PC-3 (cell line): ENCODE results near the gene PLXNA3. TPM values are rescaled to one million over a fixed set of nuclear protein-coding genes. Genes with fewer than 3 reads are reported as not detected.

Experiments used
- ATAC-seq: fragments of 200-7000 bp; cut with Tn5 transposase; 2 replicates; pipeline ENCODE4 v1.9.1; 2020; ENCODE audit warnings: mild to moderate bottlenecking, moderate library complexity
- Bru-seq: library from RNA; stranded (reverse); fragments of 400-500 nt; gene quantifications from one replicate; lab custom pipeline; 2021; lab: Mats Ljungman, UMichigan
- BruChase-seq, 2 experiments: library from RNA; stranded (reverse); fragments of 400-500 nt; gene quantifications; one replicate each; lab custom pipeline; 2021; lab: Mats Ljungman, UMichigan
- BruUV-seq: library from RNA; stranded (reverse); fragments of 400-500 nt; replicated peaks from 2 replicates; lab custom pipeline; 2021; lab: Mats Ljungman, UMichigan
- CTCF ChIA-PET: fragments of 300-600 bp; sonication (Branson Sonifier 250); formaldehyde crosslinking; loops from one replicate; lab custom pipeline; 2022; ENCODE audit warnings: antibody characterized with exemption; lab: Charles Lee
- POLR2A ChIA-PET: fragments of 300-600 bp; sonication (Branson Sonifier 250); formaldehyde crosslinking; loops from one replicate; lab custom pipeline; 2022; ENCODE audit warnings: antibody characterized with exemption; ENCODE audit not compliant: unreplicated experiment; lab: Charles Lee
- DNase-seq: peaks from one replicate; pipeline ENCODE4 v3.0.0-alpha.2; 2015
- H2AFZ ChIP-seq: fragments of 300-600 bp; sonication (generic); 2 replicates; pipeline ENCODE4 v1.6.0; 2016; ENCODE audit warnings: antibody characterized with exemption, low read length
- H3F3A ChIP-seq: fragments of 300-600 bp; sonication (generic); one replicate; pipeline ENCODE4 v1.6.0; 2017; ENCODE audit warnings: antibody characterized with exemption, low read length, control low read depth, mild to moderate bottlenecking; ENCODE audit not compliant: unreplicated experiment
- H3K27ac ChIP-seq: fragments of 300-600 bp; sonication (generic); 2 replicates; pipeline ENCODE4 v1.5.1; 2016; ENCODE audit warnings: mild to moderate bottlenecking, low read length
- H3K27me3 ChIP-seq: fragments of 300-600 bp; sonication (generic); 2 replicates; pipeline ENCODE4 v1.6.1; 2016; ENCODE audit warnings: low read length, mixed read lengths
- H3K36me3 ChIP-seq: fragments of 300-600 bp; sonication (generic); 2 replicates; pipeline ENCODE4 v1.6.1; 2016; ENCODE audit warnings: low read depth, mixed run types, low read length, mixed read lengths
- H3K4me1 ChIP-seq: fragments of 300-600 bp; sonication (generic); 2 replicates; pipeline ENCODE4 v1.5.1; 2016; ENCODE audit warnings: low read length; ENCODE audit not compliant: insufficient read depth
- H3K4me2 ChIP-seq: fragments of 300-600 bp; sonication (generic); 2 replicates; pipeline ENCODE4 v1.6.0; 2016; ENCODE audit warnings: low read length
- H3K4me3 ChIP-seq: fragments of 300-600 bp; sonication (generic); 2 replicates; pipeline ENCODE4 v1.5.1; 2016; ENCODE audit warnings: mild to moderate bottlenecking, low read length, mixed read lengths
- H3K79me2 ChIP-seq: fragments of 300-600 bp; sonication (generic); 2 replicates; pipeline ENCODE4 v1.6.1; 2017; ENCODE audit warnings: low read length, mixed read lengths
- H3K9ac ChIP-seq: fragments of 300-600 bp; sonication (generic); 2 replicates; pipeline ENCODE4 v1.6.0; 2016; ENCODE audit warnings: mild to moderate bottlenecking, low read length
- H3K9me2 ChIP-seq: fragments of 300-600 bp; sonication (generic); replicated peaks from 2 replicates; pipeline ENCODE4 v1.6.1; 2016; ENCODE audit warnings: mixed run types, low read length, mixed read lengths
- H3K9me3 ChIP-seq: fragments of 300-600 bp; sonication (generic); 2 replicates; pipeline ENCODE4 v1.6.1; 2016; ENCODE audit warnings: low read length, mixed read lengths
- H4K20me1 ChIP-seq: fragments of 300-600 bp; sonication (generic); 2 replicates; pipeline ENCODE4 v1.6.1; 2016; ENCODE audit warnings: low read length, mixed read lengths
- EZH2 ChIP-seq: fragments of 300-600 bp; sonication (generic); IDR thresholded peaks from one replicate; pipeline ENCODE4 v1.6.1; 2017; ENCODE audit warnings: antibody characterized with exemption, mild to moderate bottlenecking, low read length; ENCODE audit not compliant: unreplicated experiment
- EZH2phosphoT487 ChIP-seq: fragments of 300-600 bp; sonication (generic); IDR thresholded peaks from 2 replicates; pipeline ENCODE4 v1.6.1; 2018; ENCODE audit warnings: mild to moderate bottlenecking, antibody characterized with exemption, low read length, borderline replicate concordance
- intact Hi-C: fragments of 100-400 bp; cut with micrococcal nuclease; formaldehyde crosslinking; loops from 2 replicates; pipeline ENCODE4 v1.9.0; 2023
- long read RNA-seq: library from polyadenylated mRNA; unstranded; transcript quantifications from one replicate; pipeline ENCODE4 v2.0.0, GENCODE V29; 2021; ENCODE audit not compliant: unreplicated experiment
- total RNA-seq: library from RNA; depleted of rRNA; stranded (reverse); fragments of >200 nt; gene quantifications from 2 replicates; pipeline ENCODE4 v1.2.3, GENCODE V29; 2014; rRNA removed
- TF ChIP-seq, protein P1 (sequence below): fragments of 300-600 bp; sonication (generic); conservative IDR thresholded peaks from 2 replicates; pipeline ENCODE4 v1.5.1; 2017; ENCODE audit warnings: antibody characterized with exemption, low read depth, mild to moderate bottlenecking, low read length

Gene PLXNA3
- total RNA-seq (5.3 and 21.8 TPM in 2 replicates), Bru-seq, nascent RNA (percentile 63 among the genes with signal in this experiment), BruChase-seq, experiment 1, labeled RNA remaining after a 6-hour chase (percentile 94 among the genes with signal in this experiment), BruChase-seq, experiment 2, labeled RNA remaining after a 2-hour chase (percentile 82 among the genes with signal in this experiment)
- long read RNA-seq, full-length matches to known transcripts = 2 of 78 reads
- long read RNA-seq, partial matches to known transcripts = 57 of 78 reads
- long read RNA-seq, other reads (novel, unspliced or antisense) = 19 of 78 reads

DNA sequence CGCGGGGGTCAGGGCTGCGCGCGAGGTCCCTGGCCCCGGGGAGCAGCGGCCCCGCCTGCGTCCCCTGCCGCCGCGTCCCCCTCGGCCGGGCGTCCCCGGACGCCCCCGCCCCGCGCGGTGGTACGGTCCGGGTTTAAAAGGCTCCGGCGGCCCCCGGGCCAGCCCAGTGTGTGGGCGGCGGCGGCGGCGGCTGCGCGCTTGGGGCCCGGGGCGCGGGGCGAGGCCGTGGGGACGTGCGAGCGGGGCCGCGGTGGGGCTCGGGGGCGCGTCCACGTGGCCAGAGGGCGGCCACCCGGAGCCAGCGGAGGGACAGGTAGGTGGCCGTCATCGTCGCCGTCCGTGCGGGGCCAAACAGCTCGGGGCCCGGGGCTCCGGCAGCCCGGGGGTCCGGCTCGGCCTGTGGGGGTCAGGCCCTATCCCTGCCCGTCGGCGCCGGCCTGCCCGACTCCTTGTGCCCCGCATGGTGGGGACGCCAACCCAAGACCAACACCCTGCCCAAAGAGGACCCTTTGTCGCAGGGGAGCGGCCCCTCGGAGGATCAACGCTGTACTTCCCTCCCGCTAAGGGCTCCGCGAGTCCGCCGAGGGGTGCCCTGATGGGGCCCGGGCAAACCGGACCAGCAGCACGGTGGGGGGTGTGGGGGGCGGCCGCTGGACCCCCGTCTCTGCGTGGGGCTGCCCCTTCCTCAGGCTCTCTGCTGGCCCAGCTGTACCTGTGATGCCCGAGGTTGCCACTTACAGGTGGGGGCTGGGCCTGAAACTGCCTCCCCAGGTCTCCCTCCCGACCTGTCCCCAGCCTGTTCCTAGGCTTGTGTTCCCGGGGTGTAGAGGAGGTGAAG is at the start of gene PLXNA3:
TSS of gene PLXNA3 (plus strand) at position 166 of the 838 bp plus-strand sequence. CDS start 1,903 bp downstream, outside the sequence.
- CTCF ChIA-PET = interaction anchor here (0.6 kb wide), 1 partner anchor 33 kb away, joined by 3 read pairs; no protein-coding TSS in a partner anchor
- POLR2A ChIA-PET = interaction anchor here (0.6 to 0.8 kb wide), 3 partner anchors 24 to 78 kb away, joined by 4 to 11 read pairs (median 6); partner anchors contain the start of gene ATP6AP1
- H3K9me2 ChIP-seq = no peaks in the 10 kb centered on the region
- H3F3A ChIP-seq = no peaks in the 10 kb centered on the region
- peak within 1 kb of the TSS; percentile 82 for H3K4me3 ChIP-seq
- ATAC-seq = peak; percentile 64
- H3K27ac ChIP-seq = no peak within 1 kb of the TSS
- H3K4me2 ChIP-seq = peak within 1 kb of the TSS; percentile 96
- peak within 1 kb of the TSS; percentile 70 for H2AFZ ChIP-seq
- TSS peak; percentile 37 for BruUV-seq
- H3K4me1 ChIP-seq = no peaks in the 10 kb centered on the region
- H3K27me3 ChIP-seq = no peaks in the 10 kb centered on the region
- intact Hi-C loops = loop anchor here (10.0 kb wide), 1 partner anchor 64 kb away; the partner anchor contains the start of gene RPL10
- peak; percentile 46 for DNase-seq
- H3K9ac ChIP-seq = peak within 1 kb of the TSS; percentile 61
- H3K9me3 ChIP-seq = no peaks in the 10 kb centered on the region
- H4K20me1 ChIP-seq = no peaks in the 10 kb centered on the region
- H3K79me2 ChIP-seq = peaks cover 17% of the 10 kb centered on the region
- TF ChIP-seq EZH2phosphoT487 (no peak), EZH2 (no peak)
- TF ChIP-seq, protein P1, sequence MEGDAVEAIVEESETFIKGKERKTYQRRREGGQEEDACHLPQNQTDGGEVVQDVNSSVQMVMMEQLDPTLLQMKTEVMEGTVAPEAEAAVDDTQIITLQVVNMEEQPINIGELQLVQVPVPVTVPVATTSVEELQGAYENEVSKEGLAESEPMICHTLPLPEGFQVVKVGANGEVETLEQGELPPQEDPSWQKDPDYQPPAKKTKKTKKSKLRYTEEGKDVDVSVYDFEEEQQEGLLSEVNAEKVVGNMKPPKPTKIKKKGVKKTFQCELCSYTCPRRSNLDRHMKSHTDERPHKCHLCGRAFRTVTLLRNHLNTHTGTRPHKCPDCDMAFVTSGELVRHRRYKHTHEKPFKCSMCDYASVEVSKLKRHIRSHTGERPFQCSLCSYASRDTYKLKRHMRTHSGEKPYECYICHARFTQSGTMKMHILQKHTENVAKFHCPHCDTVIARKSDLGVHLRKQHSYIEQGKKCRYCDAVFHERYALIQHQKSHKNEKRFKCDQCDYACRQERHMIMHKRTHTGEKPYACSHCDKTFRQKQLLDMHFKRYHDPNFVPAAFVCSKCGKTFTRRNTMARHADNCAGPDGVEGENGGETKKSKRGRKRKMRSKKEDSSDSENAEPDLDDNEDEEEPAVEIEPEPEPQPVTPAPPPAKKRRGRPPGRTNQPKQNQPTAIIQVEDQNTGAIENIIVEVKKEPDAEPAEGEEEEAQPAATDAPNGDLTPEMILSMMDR = no peak
- no peaks in the 10 kb centered on the region for H3K36me3 ChIP-seq

DNA sequence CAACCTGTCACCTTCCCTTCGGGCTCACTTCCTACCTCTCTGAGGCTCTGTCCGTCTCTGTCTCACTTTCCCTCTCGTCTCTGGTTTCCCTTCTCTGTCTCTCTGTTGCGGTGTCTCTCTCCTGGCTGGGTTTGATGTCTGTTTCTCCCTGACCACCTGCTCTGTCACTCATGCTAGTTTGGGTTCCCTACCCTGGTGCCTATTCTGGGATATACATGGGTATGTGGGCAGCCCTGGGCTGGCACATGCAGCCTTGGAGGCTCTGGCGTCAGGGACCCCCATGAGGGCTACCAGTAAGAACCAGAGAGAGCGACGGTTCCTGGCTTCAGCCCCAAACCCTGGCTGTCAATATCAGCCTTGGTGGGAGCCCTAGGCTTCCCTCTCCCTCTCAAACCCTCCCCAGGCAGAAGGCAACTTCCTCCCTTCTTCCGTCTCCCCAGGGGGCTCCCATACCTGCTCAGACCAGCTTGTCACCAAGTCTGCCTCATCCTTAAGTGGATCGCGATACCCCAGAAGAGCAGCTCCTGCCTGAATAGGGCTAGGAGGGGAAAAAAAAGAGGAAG is 49.3 kb upstream of the PLXNA3 start:
- Histone ChIP-seq H3K4me1 (peaks cover 26% of the 10 kb centered on the region), H3K4me2 (peak overlapping the region; percentile 96), H2AFZ (peak overlapping the region; percentile 50), H3K27ac (peak overlapping the region; percentile 62), H3K9me2 (no peaks in the 10 kb centered on the region), H3K9ac (peak overlapping the region; percentile 79), H3K9me3 (no peaks in the 10 kb centered on the region), H4K20me1 (no peaks in the 10 kb centered on the region), H3K27me3 (no peaks in the 10 kb centered on the region), H3K79me2 (peaks cover 24% of the 10 kb centered on the region), H3F3A (no peaks in the 10 kb centered on the region), H3K36me3 (no peaks in the 10 kb centered on the region), H3K4me3 (peak overlapping the region; percentile 75)
- CTCF ChIA-PET = no interaction called here
- TSS peak; percentile 38 for BruUV-seq
- no peak for TF ChIP-seq EZH2
- no peak for TF ChIP-seq EZH2phosphoT487
- TF ChIP-seq, protein P1 = no peak
- POLR2A ChIA-PET = interaction anchor here (0.6 kb wide), 1 partner anchor 85 kb away, joined by 4 read pairs; no protein-coding TSS in a partner anchor
- intact Hi-C loops = no loop called here
- DNase-seq (no peak), ATAC-seq (no peak)
